HepG2 (cell line): ENCODE data around the gene TTN. TPM values are rescaled to one million over a fixed set of nuclear protein-coding genes. Genes with fewer than 3 reads are reported as not detected.

Experiments
- ATAC-seq: fragments of 200-7000 bp; cut with Tn5 transposase; 3 replicates; pipeline ENCODE4 v1.9.1; 2020; ENCODE audit warnings: mild to moderate bottlenecking, moderate library complexity
- BruUV-seq: library from RNA; stranded (reverse); fragments of 400-500 nt; replicated peaks from 2 replicates; lab custom pipeline; 2021; lab: Mats Ljungman, UMichigan
- CTCF ChIA-PET: fragments of 300-600 bp; formaldehyde crosslinking; extraction: SDS; loops from one replicate; lab custom pipeline; 2021; ENCODE audit warnings: low total read pairs, inconsistent platforms, low intra/inter-chr PET ratio; lab: Yijun Ruan, JAX
- POLR2A ChIA-PET: fragments of 350-600 bp; sonication (Branson Sonifier 250); formaldehyde crosslinking; loops from one replicate; lab custom pipeline; 2020; ENCODE audit warnings: antibody characterized with exemption, inconsistent platforms; lab: Yijun Ruan, JAX
- DNase-seq: peaks from one replicate; pipeline ENCODE4 v3.0.0-alpha.2; 2015; ENCODE audit warnings: low spot score
- FAIRE-seq: peaks from 3 replicates; lab custom pipeline; 2011; peaks lifted over from hg19 to GRCh38; lab: Jason Lieb, UNC
- H2AFZ ChIP-seq: one replicate; pipeline ENCODE4 v1.6.1; 2011; ENCODE audit warnings: low read length, inconsistent platforms
- H3K27ac ChIP-seq: fragments of 300-600 bp; 3 replicates; pipeline ENCODE4 v1.8.0; 2011; ENCODE audit warnings: mixed run types, mild to moderate bottlenecking, mixed read lengths, low read length, inconsistent platforms; ENCODE audit not compliant: insufficient read depth; ENCODE audit errors: extremely low read length
- H3K27me3 ChIP-seq, 2 experiments: fragments of 200-600 bp in 1 of 2; 2 replicates in 1 of 2; 3 replicates in 1 of 2; pipeline versions ENCODE4 v1.6.0 to v1.8.0; 2011; ENCODE audit warnings: low read length in 2 of 2, mild to moderate bottlenecking in 2 of 2, moderate library complexity in 2 of 2, inconsistent platforms in 1 of 2; ENCODE audit not compliant: insufficient read depth in 2 of 2, control insufficient read depth in 1 of 2
- H3K36me3 ChIP-seq, 2 experiments: fragments of 200-600 bp in 1 of 2; replicated peaks in 1 of 2; 2 replicates in 1 of 2; 3 replicates in 1 of 2; pipeline versions ENCODE4 v1.5.1 to v1.8.0; 2011; ENCODE audit warnings: low read length in 2 of 2, inconsistent platforms in 1 of 2; ENCODE audit not compliant: insufficient read depth in 2 of 2, control insufficient read depth in 1 of 2
- H3K4me1 ChIP-seq: 2 replicates; pipeline ENCODE4 v1.5.1; 2012; ENCODE audit warnings: low read length, inconsistent platforms; ENCODE audit not compliant: insufficient read depth
- H3K4me2 ChIP-seq: 2 replicates; pipeline ENCODE4 v1.6.0; 2011; ENCODE audit warnings: low read depth, low read length, inconsistent platforms
- H3K4me3 ChIP-seq, 3 experiments: fragments of 200-600 bp in 1 of 3; sonication (generic), shearing (Covaris generic) in 1 of 3; replicated peaks in 1 of 3; 2 replicates each; pipeline ENCODE4 v1.5.1; 2011 to 2016; ENCODE audit warnings: low read length in 3 of 3, inconsistent platforms in 2 of 3, low read depth in 2 of 3, mild to moderate bottlenecking in 2 of 3, control low read depth in 1 of 3, mixed read lengths in 1 of 3; ENCODE audit not compliant: insufficient read depth in 1 of 3
- H3K79me2 ChIP-seq: one replicate; pipeline ENCODE4 v1.6.1; 2011; ENCODE audit warnings: low read length, inconsistent platforms; ENCODE audit not compliant: insufficient read depth
- H3K9ac ChIP-seq: 2 replicates; pipeline ENCODE4 v1.6.0; 2011; ENCODE audit warnings: mild to moderate bottlenecking, low read depth, low read length, inconsistent platforms; ENCODE audit not compliant: insufficient read depth
- H3K9me3 ChIP-seq: 2 replicates; pipeline ENCODE4 v1.5.1; 2012; ENCODE audit warnings: mild to moderate bottlenecking, low read length
- H4K20me1 ChIP-seq: 2 replicates; pipeline ENCODE4 v1.6.0; 2011; ENCODE audit warnings: inconsistent platforms, mild to moderate bottlenecking, low read length, moderate library complexity; ENCODE audit not compliant: insufficient read depth
- AHDC1 ChIP-seq: sonication (generic); formaldehyde crosslinking; IDR thresholded peaks from 2 replicates; pipeline ENCODE4 v1.5.1; 2020; ENCODE audit warnings: mild to moderate bottlenecking, missing genetic modification reagents, borderline replicate concordance
- ATF7 ChIP-seq, 2 experiments: fragments of 450-650 bp in 1 of 2; sonication (generic) in 1 of 2; formaldehyde crosslinking in 1 of 2; IDR thresholded peaks; 2 replicates each; pipeline versions ENCODE4 v1.4.0 to v1.6.1; 2016 to 2020; ENCODE audit warnings: antibody characterized with exemption in 1 of 2, mild to moderate bottlenecking in 1 of 2, missing genetic modification reagents in 1 of 2
- CREB1 ChIP-seq, 2 experiments: fragments of 450-650 bp in 1 of 2; IDR thresholded peaks; 2 replicates each; pipeline ENCODE4 v1.6.1; 2016 to 2017; ENCODE audit warnings: control low read depth in 1 of 2, mild to moderate bottlenecking in 1 of 2, missing compliant biosample characterization in 1 of 2, missing genetic modification characterization in 1 of 2
- WGBS: methylation state at CpG from one replicate; pipeline ENCODE4 v1.1.6; 2017; ENCODE audit warnings: low lambda C conversion rate; 5-methylcytosine and 5-hydroxymethylcytosine counted together
- in situ Hi-C: cut with HindIII; loops from 2 replicates; pipeline ENCODE4 v1.10.0; 2017; ENCODE audit warnings: low pct_unique_long_range_greater_than_20kb; ENCODE audit not compliant: extremely low pct_ligation_motif_present
- intact Hi-C: fragments of 100-400 bp; cut with micrococcal nuclease; formaldehyde crosslinking; loops from one replicate; pipeline ENCODE4 v1.10.0; 2022; ENCODE audit not compliant: unreplicated experiment
- polyA plus RNA-seq, 8 experiments: library from polyadenylated mRNA; depleted of rRNA in 3 of 8; stranded (reverse) in 7 of 8; unstranded in 1 of 8; fragments of >200 nt; fragmentation: Illumina TruSeq in 4 of 8; extraction: Trizol in 4 of 8; gene quantifications; 2 replicates each; pipeline versions ENCODE4 v1.2.1 to v1.2.3, GENCODE V29; 2011 to 2016; ENCODE audit warnings: low read depth in 4 of 8, missing spikeins in 1 of 8, mixed read lengths in 1 of 8; ENCODE audit not compliant: insufficient read depth in 1 of 8
- total RNA-seq, 5 experiments: library from RNA; depleted of rRNA; stranded (reverse); fragments of >200 nt; fragmentation: Illumina TruSeq; extraction: Trizol; gene quantifications; 2 replicates each; pipeline ENCODE4 v1.2.3, GENCODE V29; 2016; ENCODE audit warnings: low read depth in 1 of 5

TTN gene
- total and polyA plus RNA-seq, 2 of the 13 experiments (the other 11 are each of a cell fraction or from before 2014, with no cell fraction given) = under 0.01 TPM

DNA sequence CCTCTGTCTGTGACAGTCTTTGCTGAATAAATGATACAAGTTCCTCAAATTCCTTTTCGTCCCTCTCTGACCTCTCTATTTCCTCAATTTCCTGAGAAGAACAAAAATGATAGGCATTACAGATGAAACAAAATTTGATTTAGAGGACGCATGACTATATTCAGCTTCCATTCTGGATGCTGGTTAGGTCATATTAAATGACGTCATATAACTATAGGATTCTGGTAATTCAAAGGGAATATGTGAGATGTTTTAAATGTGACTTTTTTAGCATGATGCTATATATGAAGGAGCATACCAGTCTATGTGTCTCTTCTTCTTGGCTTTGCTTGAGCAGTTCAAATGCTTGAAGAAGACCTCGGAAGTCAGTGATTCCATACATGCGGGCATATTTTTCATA is 102.3 kb downstream of the TTN start:
- Histone ChIP-seq H3K4me1 (no peaks in the 10 kb centered on the region), H3K4me3 (no peak overlapping the region), H3K36me3 (no peaks in the 10 kb centered on the region), H3K27me3 (peaks cover 2 to 6% of the 10 kb centered on the region in 2 experiments; a peak in 2 of 5 replicates), H3K79me2 (no peaks in the 10 kb centered on the region), H4K20me1 (no peaks in the 10 kb centered on the region), H3K4me2 (no peak overlapping the region), H3K9me3 (no peaks in the 10 kb centered on the region)
- WGBS = 11% methylated on average over 5 of the region's 5 CpGs
- POLR2A ChIA-PET = no interaction called here
- no peak for DNase-seq
- BruUV-seq = no TSS peak
- intact Hi-C loops (no loop called here), in situ Hi-C loops (no loop called here)
- no peak for FAIRE-seq
- CTCF ChIA-PET = no interaction called here
- no peak for ATAC-seq
- TF ChIP-seq ATF7 (IDR thresholded peaks at IDR 0.05) (peak; percentile 99), ATF7 (CRISPR knock-in tag; IDR thresholded peaks at IDR 0.05) (no peak), CREB1 (IDR thresholded peaks at IDR 0.05) (peak; percentile 95), CREB1 (CRISPR knock-in tag; IDR thresholded peaks at IDR 0.05) (no peak), AHDC1 (CRISPR knock-in tag) (no peak)
- TF ChIP-seq, all 625 proteins: peak for 2
- Histone ChIP-seq H2AFZ (no peak overlapping the region), H3K9ac (no peak overlapping the region), H3K27ac (no peak overlapping the region)
